Bladder microvascular endothelial cell (primary cell): ENCODE results near the gene PROS1. TPM values are rescaled to one million over a fixed set of nuclear protein-coding genes. Genes with fewer than 3 reads are reported as not detected.

ENCODE experiments used
- total RNA-seq: library from RNA; depleted of rRNA; stranded (reverse); fragments of >200 nt; gene quantifications from 2 replicates; pipeline ENCODE4 v1.2.3, GENCODE V29; 2014

PROS1 gene
- 11.5 and 16.3 TPM in 2 replicates for total RNA-seq

DNA sequence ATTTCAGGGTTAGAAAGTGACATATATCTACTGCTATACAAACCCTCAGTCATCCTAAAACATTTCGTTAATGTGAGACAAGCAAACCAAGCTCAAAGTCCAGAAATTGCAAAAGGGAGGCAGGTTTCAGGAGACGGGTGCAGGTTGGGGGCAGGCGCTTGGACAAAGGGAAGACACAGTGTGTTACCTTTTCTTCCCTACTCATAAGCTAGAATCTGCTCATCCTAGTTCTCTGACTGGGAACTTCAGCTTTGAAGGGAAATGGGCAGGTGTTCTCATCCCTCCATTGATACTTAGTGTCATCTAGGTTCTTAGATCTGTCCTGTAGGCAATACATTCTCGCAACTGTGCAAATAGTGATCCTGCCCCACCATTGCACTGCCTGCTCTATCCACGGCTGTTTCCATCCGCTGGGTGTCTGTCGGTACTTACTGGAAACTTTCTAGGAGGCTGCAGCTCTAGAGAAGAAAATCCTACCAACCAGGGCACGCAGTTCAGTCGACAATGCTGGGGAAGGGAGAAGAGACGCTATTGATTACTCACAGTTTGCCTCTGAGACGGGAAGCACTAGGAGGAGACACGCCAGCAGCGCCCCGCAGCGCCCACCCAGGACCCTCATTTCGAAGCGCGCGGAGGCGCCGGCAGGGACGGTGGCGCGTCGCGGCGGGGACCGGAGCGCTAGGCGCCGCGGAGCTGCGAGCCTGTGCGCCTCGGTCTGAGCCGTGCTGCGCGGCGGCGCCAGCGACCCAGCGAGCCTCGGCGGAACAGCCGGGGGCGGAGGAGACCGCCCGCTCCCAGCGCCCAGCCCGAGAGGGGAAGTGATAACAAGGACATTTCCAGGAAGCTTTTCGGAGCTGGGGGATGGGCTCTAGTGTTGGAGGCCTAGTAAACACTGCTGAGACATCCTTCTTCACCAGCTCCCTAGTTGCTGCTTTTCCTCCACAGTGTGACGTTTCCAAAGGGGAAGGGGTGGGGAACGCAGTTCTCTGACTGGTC is at the start of gene PROS1:
Gene PROS1 (minus strand): TSS at position 766 of the 996 bp plus-strand sequence. CDS start 147 bp downstream, at position 619.

DNA sequence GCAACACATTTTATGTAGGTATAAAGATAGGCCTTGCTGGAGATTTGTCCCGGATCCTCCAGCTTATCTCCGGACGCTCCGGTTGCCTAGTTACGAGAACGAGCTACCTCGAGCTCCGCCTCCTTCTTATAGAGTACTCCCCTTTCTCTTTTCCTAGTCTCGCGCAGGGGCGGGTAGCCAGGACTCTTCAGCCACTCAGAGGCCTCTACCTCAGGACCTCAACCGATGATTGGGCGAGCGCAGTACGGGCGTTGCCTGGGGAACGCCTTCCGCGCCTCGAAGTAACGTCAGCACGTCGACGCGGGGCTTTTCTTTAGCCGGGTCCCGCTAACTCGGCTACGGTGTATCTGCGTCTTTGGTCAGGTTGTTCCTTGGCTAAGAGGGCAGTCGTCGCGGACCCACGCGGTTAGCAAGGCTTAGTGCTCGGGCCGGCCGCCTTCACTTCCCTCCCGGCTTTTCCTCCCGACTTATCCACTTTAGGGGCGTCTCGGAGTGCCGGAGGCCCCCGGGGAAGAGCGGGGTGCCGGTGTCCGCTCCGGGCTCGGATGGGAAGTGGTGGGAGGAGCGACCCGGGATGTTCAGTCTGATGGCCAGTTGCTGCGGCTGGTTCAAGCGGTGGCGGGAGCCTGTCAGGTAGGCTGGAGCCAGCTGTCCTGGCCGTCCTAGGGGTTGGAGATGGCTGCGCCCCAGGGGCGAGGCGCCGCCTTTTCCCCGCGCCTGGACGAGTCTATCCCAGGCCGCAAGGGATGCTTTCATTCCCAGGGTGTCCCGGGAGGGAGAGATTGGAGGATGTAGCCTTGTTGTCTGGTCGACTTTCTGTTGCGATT is 6.4 kb upstream of the PROS1 start, which contains the start of gene ARL13B:
Gene ARL13B (plus strand): TSS at position 306 of the 827 bp plus-strand sequence. CDS start 269 bp downstream, at position 575.

Other genes with a start within 250 kb of the PROS1 start
- gene ARL13B, start 6.3 kb upstream of the PROS1 start, total RNA-seq = 6.0 and 12.7 TPM in 2 replicates
- gene STX19, start 54.7 kb upstream of the PROS1 start, total RNA-seq = not detected in 2 replicates
- gene DHFR2, start 89.0 kb upstream of the PROS1 start, total RNA-seq = 1.1 and 4.3 TPM in 2 replicates
- gene NSUN3, start 89.2 kb upstream of the PROS1 start, total RNA-seq = 7.9 and 21.6 TPM in 2 replicates